Neural cell (in vitro differentiated cells): Measurements from ENCODE around the gene TSR3. TPM values are rescaled to one million over a fixed set of nuclear protein-coding genes. Genes with fewer than 3 reads are reported as not detected.
A peak's percentile ranks its signal among the peaks of the same experiment; 100 is the strongest.

Experiments
- H2AFZ ChIP-seq: fragments of 200-600, 300-800 bp; sonication (generic), shearing (Covaris generic); 2 replicates; pipeline ENCODE4 v1.6.0; 2014; ENCODE audit warnings: low read depth, mild to moderate bottlenecking, antibody characterized with exemption, low read length, moderate library complexity
- H3F3A ChIP-seq: fragments of 200-600 bp; shearing (Covaris generic); 2 replicates; pipeline ENCODE4 v1.6.1; 2016; ENCODE audit warnings: mild to moderate bottlenecking, moderate library complexity, mixed read lengths, antibody characterized with exemption, low read length; ENCODE audit not compliant: insufficient read depth, poor library complexity, severe bottlenecking
- H3K27ac ChIP-seq: fragments of 200-600, 300-800 bp; sonication (generic), shearing (Covaris generic); 2 replicates; pipeline ENCODE4 v1.5.1; 2014; ENCODE audit warnings: mild to moderate bottlenecking, low read length, moderate library complexity
- H3K27me3 ChIP-seq: fragments of 300-800, 200-600 bp; sonication (generic), shearing (Covaris generic); 2 replicates; pipeline ENCODE4 v1.6.0; 2014; ENCODE audit warnings: mild to moderate bottlenecking, low read depth, low read length, moderate library complexity; ENCODE audit not compliant: insufficient read depth
- H3K36me3 ChIP-seq: fragments of 300-800, 200-600 bp; sonication (generic), shearing (Covaris generic); 2 replicates; pipeline ENCODE4 v1.5.1; 2014; ENCODE audit warnings: mild to moderate bottlenecking, antibody characterized with exemption, low read length, moderate library complexity; ENCODE audit not compliant: insufficient read depth
- H3K4me2 ChIP-seq: fragments of 300-800, 200-600 bp; sonication (generic), shearing (Covaris generic); 2 replicates; pipeline ENCODE4 v1.6.0; 2014; ENCODE audit warnings: mild to moderate bottlenecking, low read length
- H3K4me3 ChIP-seq: fragments of 300-800, 200-600 bp; sonication (generic), shearing (Covaris generic); 2 replicates; pipeline ENCODE4 v1.5.1; 2014; ENCODE audit warnings: mild to moderate bottlenecking, low read length, moderate library complexity
- H3K79me2 ChIP-seq: fragments of 200-600 bp; shearing (Covaris generic); replicated peaks from 2 replicates; pipeline ENCODE4 v1.6.0; 2014; ENCODE audit warnings: mild to moderate bottlenecking, low read length, moderate library complexity; ENCODE audit not compliant: insufficient read depth
- H3K9ac ChIP-seq: fragments of 300-800, 200-600 bp; sonication (generic), shearing (Covaris generic); 2 replicates; pipeline ENCODE4 v1.6.1; 2016; ENCODE audit warnings: mild to moderate bottlenecking, low read length, mixed read lengths
- H3K9me2 ChIP-seq: fragments of 200-600 bp; shearing (Covaris generic); 2 replicates; pipeline ENCODE4 v1.6.1; 2016; ENCODE audit warnings: mild to moderate bottlenecking, low read length, mixed read lengths; ENCODE audit not compliant: insufficient read depth
- H3K9me3 ChIP-seq: fragments of 200-600, 300-800 bp; sonication (generic), shearing (Covaris generic); 2 replicates; pipeline ENCODE4 v1.6.1; 2016; ENCODE audit warnings: mild to moderate bottlenecking, mixed run types, low read length, moderate library complexity, mixed read lengths
- H4K20me1 ChIP-seq: fragments of 200-600 bp; shearing (Covaris generic); 2 replicates; pipeline ENCODE4 v1.6.1; 2016; ENCODE audit warnings: mild to moderate bottlenecking, mixed run types; ENCODE audit not compliant: insufficient read depth
- CTCF ChIP-seq: fragments of 450-650 bp; IDR thresholded peaks from 2 replicates; pipeline ENCODE4 v1.5.1; 2014; ENCODE audit warnings: antibody characterized with exemption, mild to moderate bottlenecking, moderate library complexity; ENCODE audit not compliant: poor library complexity, severe bottlenecking
- EP300 ChIP-seq: fragments of 450-650 bp; conservative IDR thresholded peaks from 2 replicates; pipeline ENCODE4 v1.6.1; 2014; ENCODE audit warnings: antibody characterized with exemption, mild to moderate bottlenecking, moderate library complexity; ENCODE audit not compliant: poor library complexity, severe bottlenecking
- EZH2 ChIP-seq: fragments of 200-600, 300-800 bp; shearing (Covaris generic), sonication (generic); IDR thresholded peaks from 2 replicates; pipeline ENCODE4 v1.6.1; 2014; ENCODE audit warnings: antibody characterized with exemption, low read length, borderline replicate concordance, mild to moderate bottlenecking; ENCODE audit not compliant: insufficient read depth, poor library complexity, severe bottlenecking
- MXI1 ChIP-seq: fragments of 450-650 bp; conservative IDR thresholded peaks from 2 replicates; pipeline ENCODE4 v1.6.1; 2014; ENCODE audit warnings: antibody characterized with exemption, mild to moderate bottlenecking; ENCODE audit not compliant: poor library complexity, severe bottlenecking
- POLR2AphosphoS5 ChIP-seq: IDR thresholded peaks from 2 replicates; pipeline ENCODE4 v1.6.1; 2012
- RAD21 ChIP-seq: fragments of 450-650 bp; conservative IDR thresholded peaks from 2 replicates; pipeline ENCODE4 v1.6.1; 2014; ENCODE audit warnings: antibody characterized with exemption, mild to moderate bottlenecking, moderate library complexity
- SMC3 ChIP-seq: fragments of 450-650 bp; conservative IDR thresholded peaks from 2 replicates; pipeline ENCODE4 v1.6.1; 2014; ENCODE audit warnings: antibody characterized with exemption, mild to moderate bottlenecking, moderate library complexity; ENCODE audit not compliant: poor library complexity
- TAF1 ChIP-seq: IDR thresholded peaks from 2 replicates; pipeline ENCODE4 v1.6.1; 2012; ENCODE audit warnings: low read depth
- polyA plus RNA-seq: library from polyadenylated mRNA; depleted of rRNA; stranded (reverse); fragments of >200 nt; gene quantifications from 2 replicates; pipeline ENCODE4 v1.2.3, GENCODE V29; 2014
- TF ChIP-seq, protein P1 (sequence below): IDR thresholded peaks from 2 replicates; pipeline ENCODE4 v1.6.1; 2012; ENCODE audit warnings: borderline replicate concordance

The TSR3 gene
- polyA plus RNA-seq, 1 donor from 2014 or later: 102 TPM

- no peak overlapping the region for H3K27ac ChIP-seq
- H3K9ac ChIP-seq: no peak overlapping the region
- H3K4me2 ChIP-seq: no peak overlapping the region
- H3K36me3 ChIP-seq: no peaks in the 10 kb centered on the region
- TF ChIP-seq SMC3 (no peak), EZH2 (no peak), TAF1 (no peak), RAD21 (no peak), CTCF (no peak), POLR2AphosphoS5 (no peak), EP300 (no peak), MXI1 (no peak)
- TF ChIP-seq, protein P1, sequence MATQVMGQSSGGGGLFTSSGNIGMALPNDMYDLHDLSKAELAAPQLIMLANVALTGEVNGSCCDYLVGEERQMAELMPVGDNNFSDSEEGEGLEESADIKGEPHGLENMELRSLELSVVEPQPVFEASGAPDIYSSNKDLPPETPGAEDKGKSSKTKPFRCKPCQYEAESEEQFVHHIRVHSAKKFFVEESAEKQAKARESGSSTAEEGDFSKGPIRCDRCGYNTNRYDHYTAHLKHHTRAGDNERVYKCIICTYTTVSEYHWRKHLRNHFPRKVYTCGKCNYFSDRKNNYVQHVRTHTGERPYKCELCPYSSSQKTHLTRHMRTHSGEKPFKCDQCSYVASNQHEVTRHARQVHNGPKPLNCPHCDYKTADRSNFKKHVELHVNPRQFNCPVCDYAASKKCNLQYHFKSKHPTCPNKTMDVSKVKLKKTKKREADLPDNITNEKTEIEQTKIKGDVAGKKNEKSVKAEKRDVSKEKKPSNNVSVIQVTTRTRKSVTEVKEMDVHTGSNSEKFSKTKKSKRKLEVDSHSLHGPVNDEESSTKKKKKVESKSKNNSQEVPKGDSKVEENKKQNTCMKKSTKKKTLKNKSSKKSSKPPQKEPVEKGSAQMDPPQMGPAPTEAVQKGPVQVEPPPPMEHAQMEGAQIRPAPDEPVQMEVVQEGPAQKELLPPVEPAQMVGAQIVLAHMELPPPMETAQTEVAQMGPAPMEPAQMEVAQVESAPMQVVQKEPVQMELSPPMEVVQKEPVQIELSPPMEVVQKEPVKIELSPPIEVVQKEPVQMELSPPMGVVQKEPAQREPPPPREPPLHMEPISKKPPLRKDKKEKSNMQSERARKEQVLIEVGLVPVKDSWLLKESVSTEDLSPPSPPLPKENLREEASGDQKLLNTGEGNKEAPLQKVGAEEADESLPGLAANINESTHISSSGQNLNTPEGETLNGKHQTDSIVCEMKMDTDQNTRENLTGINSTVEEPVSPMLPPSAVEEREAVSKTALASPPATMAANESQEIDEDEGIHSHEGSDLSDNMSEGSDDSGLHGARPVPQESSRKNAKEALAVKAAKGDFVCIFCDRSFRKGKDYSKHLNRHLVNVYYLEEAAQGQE: no peak
- H3K9me3 ChIP-seq: no peaks in the 10 kb centered on the region
- H3F3A ChIP-seq: no peaks in the 10 kb centered on the region
- H3K9me2 ChIP-seq: no peaks in the 10 kb centered on the region
- H3K4me3 ChIP-seq: no peak overlapping the region
- peaks cover 60% of the 10 kb centered on the region for H3K79me2 ChIP-seq
- H4K20me1 ChIP-seq: peaks cover 58% of the 10 kb centered on the region
- H3K27me3 ChIP-seq: no peaks in the 10 kb centered on the region
- H2AFZ ChIP-seq: no peak overlapping the region
These were observed 38.8 kb downstream of the TSR3 start for GRCh38 chr16:1312903-1313302.

DNA sequence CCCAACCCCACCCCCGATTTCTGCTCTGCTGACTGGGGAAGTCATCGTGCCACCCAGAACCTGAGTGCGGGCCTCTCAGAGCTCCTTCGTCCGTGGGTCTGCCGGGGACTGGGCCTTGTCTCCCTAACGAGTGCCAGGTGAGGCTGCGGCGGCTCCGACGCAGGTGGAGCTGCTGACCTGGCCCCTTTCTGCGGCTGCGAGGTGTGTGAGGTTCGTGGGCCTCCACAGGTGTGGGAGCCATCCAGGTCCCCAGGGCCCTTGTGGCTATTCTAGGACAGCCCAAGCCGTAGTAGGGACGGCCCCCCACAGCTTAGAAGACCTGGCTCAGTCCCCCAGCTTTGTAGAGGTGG is 39.2 kb downstream of the TSR3 start:
- Histone ChIP-seq H3K36me3 (no peaks in the 10 kb centered on the region), H3K9me2 (no peaks in the 10 kb centered on the region), H4K20me1 (peaks cover 58% of the 10 kb centered on the region), H3K27ac (no peak overlapping the region), H3K9ac (no peak overlapping the region), H3K27me3 (no peaks in the 10 kb centered on the region), H3K4me3 (peak overlapping the region; percentile 81), H3K9me3 (no peaks in the 10 kb centered on the region), H3K4me2 (no peak overlapping the region), H3F3A (no peaks in the 10 kb centered on the region), H3K79me2 (peaks cover 60% of the 10 kb centered on the region), H2AFZ (no peak overlapping the region)
- no peak for TF ChIP-seq EZH2
- no peak for TF ChIP-seq EP300
- no peak for TF ChIP-seq MXI1
- no peak for TF ChIP-seq POLR2AphosphoS5
- no peak for TF ChIP-seq CTCF
- TF ChIP-seq SMC3: no peak
- no peak for TF ChIP-seq TAF1
- no peak for TF ChIP-seq RAD21
- TF ChIP-seq, protein P1: no peak
